Mesodermal cell (in vitro differentiated cells): ENCODE measurements around the gene FCN2.

Experiments used
- H3K27ac ChIP-seq: 2 replicates; pipeline ENCODE4 v1.7.0; 2013; ENCODE audit warnings: mild to moderate bottlenecking, low read depth, low read length, moderate library complexity; ENCODE audit not compliant: severe bottlenecking
- H3K36me3 ChIP-seq: 2 replicates; pipeline ENCODE4 v1.7.1; 2013; ENCODE audit warnings: mild to moderate bottlenecking, low read length, moderate library complexity; ENCODE audit not compliant: control insufficient read depth, insufficient read depth
- H3K4me1 ChIP-seq: one replicate; pipeline ENCODE4 v1.7.1; 2013; ENCODE audit warnings: mild to moderate bottlenecking, low read length; ENCODE audit not compliant: insufficient read depth, control insufficient read depth, poor library complexity, severe bottlenecking
- H3K4me3 ChIP-seq: 2 replicates; pipeline ENCODE4 v1.7.0; 2013; ENCODE audit warnings: low read length, control low read depth, mild to moderate bottlenecking; ENCODE audit not compliant: insufficient read depth, poor library complexity, severe bottlenecking; ENCODE audit errors: extremely low read depth
- H3K9me3 ChIP-seq: 2 replicates; pipeline ENCODE4 v1.7.1; 2013; ENCODE audit warnings: mild to moderate bottlenecking, low read length, moderate library complexity; ENCODE audit not compliant: control insufficient read depth
- WGBS, 2 experiments: methylation state at CpG; one replicate each; pipeline ENCODE4 v1.1.5; 2013; ENCODE audit warnings: missing lambda C conversion rate in 2 of 2; ENCODE audit not compliant: insufficient coverage in 2 of 2; 5-methylcytosine and 5-hydroxymethylcytosine counted together

The FCN2 gene

DNA sequence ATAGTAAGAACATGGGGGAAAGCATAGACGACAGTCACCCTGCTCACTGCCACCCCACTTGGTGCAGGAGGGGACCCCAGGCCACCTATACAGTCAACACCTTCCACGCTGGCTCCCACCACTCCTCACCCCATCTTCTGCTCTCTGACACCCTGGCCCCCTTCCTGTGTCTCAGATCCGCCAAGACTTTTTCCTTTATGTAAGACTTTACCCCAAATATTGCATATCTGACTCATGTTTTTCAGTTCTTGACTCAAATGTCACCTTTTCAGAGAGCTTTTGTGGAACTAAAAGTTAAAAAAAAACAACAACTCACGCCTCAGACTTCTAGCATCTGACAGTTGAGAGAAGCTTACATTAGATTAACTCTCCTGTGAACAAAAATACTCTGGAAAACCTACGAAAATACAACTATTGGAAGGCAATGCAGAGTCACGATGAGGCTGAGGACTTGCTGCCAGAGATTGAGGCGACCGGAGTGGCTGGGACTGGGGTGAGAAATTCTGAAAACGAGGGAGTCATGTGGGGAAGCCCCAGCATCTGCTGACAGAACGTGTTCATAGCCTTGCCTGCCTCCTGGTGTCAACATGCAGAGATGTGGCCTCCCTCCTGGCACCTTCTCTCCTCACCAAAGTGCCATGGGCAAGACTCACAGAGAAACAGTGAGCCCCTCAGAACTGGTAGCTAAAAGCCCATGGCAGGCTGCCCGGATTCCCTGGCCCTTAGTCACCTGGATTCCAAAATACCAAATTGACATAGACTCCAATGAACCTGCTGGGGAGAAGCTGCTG, 22.4 kb upstream of the FCN2 start:
- WGBS, 2 experiments = 75 to 86% methylated on average over 10 of the region's 11 CpGs
- Histone ChIP-seq H3K4me3 (no peak overlapping the region), H3K4me1 (no peaks in the 10 kb centered on the region), H3K27ac (no peak overlapping the region), H3K9me3 (no peaks in the 10 kb centered on the region), H3K36me3 (no peaks in the 10 kb centered on the region)

DNA sequence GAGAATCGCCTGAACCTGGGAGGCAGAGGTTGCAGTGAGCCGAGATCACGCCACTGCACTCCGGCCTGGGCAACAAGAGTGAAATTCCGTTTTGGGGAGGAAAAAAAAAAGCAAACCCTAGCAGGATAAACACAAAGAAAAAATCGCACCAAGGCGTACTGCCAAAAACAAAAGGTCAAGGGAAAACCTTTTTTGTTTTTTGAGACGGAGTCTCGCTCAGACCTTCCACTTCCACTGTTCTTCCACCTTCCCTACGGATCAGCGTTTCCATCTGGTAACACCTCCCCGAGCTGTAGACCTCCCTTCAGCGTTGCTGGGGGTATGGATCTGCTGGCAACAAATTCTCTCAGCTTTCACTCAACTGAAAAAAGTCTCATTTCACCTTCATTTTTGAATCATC, 20.1 kb upstream of the FCN2 start:
- H3K36me3 ChIP-seq = no peaks in the 10 kb centered on the region
- WGBS, 2 experiments = 90 to 95% methylated on average over 11 to 13 of the region's 13 CpGs
- no peak overlapping the region for H3K4me3 ChIP-seq
- H3K9me3 ChIP-seq = no peaks in the 10 kb centered on the region
- H3K27ac ChIP-seq = no peak overlapping the region
- H3K4me1 ChIP-seq = no peaks in the 10 kb centered on the region

GRCh38 chr9:134861595-134862334, 18.8 kb upstream of the FCN2 start:
- Histone ChIP-seq H3K9me3 (no peaks in the 10 kb centered on the region), H3K36me3 (no peaks in the 10 kb centered on the region), H3K4me3 (no peak overlapping the region), H3K27ac (no peak overlapping the region), H3K4me1 (no peaks in the 10 kb centered on the region)
- WGBS, 2 experiments = 91 to 97% methylated on average over 5 to 11 of the region's 17 CpGs

GRCh38 chr9:134863306-134863902, 17.2 kb upstream of the FCN2 start:
- no peaks in the 10 kb centered on the region for H3K9me3 ChIP-seq
- no peaks in the 10 kb centered on the region for H3K36me3 ChIP-seq
- H3K4me3 ChIP-seq = no peak overlapping the region
- WGBS, 2 experiments = 90 to 94% methylated on average over 13 to 16 of the region's 16 CpGs
- no peaks in the 10 kb centered on the region for H3K4me1 ChIP-seq
- no peak overlapping the region for H3K27ac ChIP-seq

DNA sequence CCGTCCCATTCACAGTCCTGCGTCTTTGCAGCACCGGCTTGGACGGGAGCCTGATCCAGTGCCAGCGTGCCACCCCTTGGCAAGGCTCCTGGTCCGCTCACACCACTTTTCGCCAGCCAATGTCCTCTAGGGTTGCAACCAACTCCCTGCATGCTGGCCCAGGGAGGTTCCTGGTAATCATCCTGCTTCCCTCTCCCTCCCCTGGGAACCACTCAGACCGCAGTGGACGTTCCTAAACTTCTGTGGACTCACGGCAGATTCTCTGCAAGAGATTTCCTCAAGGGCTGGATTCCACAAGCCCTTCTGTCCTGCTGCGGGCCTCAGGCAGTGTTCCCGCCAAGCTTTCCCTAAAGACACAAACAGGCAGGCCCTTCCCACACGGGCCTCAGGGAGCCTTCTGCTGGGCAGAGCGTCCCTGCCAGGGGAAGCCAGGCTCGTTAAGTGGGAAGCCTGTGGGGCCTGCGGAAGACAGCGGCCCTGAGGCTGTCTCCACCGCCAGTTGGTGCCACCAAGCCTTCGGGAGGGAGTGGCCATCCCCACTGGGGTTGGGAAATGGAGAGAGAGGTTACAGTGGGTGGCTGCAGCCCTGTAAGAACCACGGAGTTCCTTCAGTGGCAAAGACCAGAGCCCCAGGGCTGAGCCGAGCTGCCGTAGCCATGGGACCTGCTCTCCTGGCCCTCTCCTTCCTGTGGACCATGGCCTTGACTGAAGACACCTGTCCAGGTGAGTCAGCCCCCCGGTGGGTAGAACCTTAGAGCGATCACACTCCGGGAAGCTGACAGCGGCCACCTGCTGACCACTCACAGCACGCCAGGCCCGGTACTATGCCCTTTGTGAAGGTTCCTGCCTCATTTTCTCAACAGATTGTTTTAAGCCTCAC, 16.4 kb upstream of the FCN2 start:
- Histone ChIP-seq H3K4me1 (no peaks in the 10 kb centered on the region), H3K36me3 (no peaks in the 10 kb centered on the region), H3K27ac (no peak overlapping the region), H3K4me3 (no peak overlapping the region), H3K9me3 (no peaks in the 10 kb centered on the region)
- 89 to 91% methylated on average over 24 to 28 of the region's 28 CpGs for WGBS, 2 experiments

DNA sequence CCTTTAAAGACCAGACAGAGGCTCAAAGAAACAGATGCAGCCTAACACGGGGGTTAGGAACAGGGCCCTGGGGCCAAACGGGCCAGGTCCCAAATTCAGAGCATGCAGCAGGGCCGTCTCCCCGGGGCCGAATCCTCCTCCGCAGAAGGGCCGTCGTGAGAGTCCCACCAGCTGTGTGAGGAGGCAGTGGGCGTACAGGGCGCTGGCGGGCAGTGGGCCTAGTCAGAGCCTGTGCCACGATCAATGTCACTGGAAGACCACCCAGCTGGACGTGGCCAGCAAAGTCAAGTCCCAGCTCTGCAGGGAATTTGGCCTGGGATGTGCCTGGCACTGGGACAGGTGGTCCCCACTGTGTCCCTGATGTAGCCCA, 15.8 kb upstream of the FCN2 start:
- Histone ChIP-seq H3K36me3 (no peaks in the 10 kb centered on the region), H3K4me3 (no peak overlapping the region), H3K4me1 (no peaks in the 10 kb centered on the region), H3K27ac (no peak overlapping the region), H3K9me3 (no peaks in the 10 kb centered on the region)
- 92 to 96% methylated on average over 12 to 13 of the region's 13 CpGs for WGBS, 2 experiments

GRCh38 chr9:134867917-134868750, 12.5 kb upstream of the FCN2 start:
- Histone ChIP-seq H3K36me3 (no peaks in the 10 kb centered on the region), H3K4me3 (no peak overlapping the region), H3K27ac (no peak overlapping the region), H3K4me1 (no peaks in the 10 kb centered on the region), H3K9me3 (no peaks in the 10 kb centered on the region)
- WGBS, 2 experiments = 94 to 96% methylated on average over 19 to 22 of the region's 22 CpGs

- H3K36me3 ChIP-seq = no peaks in the 10 kb centered on the region
- no peaks in the 10 kb centered on the region for H3K9me3 ChIP-seq
- WGBS, 2 experiments = 90 to 93% methylated on average over 23 to 24 of the region's 25 CpGs
- H3K27ac ChIP-seq = no peak overlapping the region
- H3K4me3 ChIP-seq = no peak overlapping the region
- H3K4me1 ChIP-seq = no peaks in the 10 kb centered on the region
These were observed 11.7 kb upstream of the FCN2 start for GRCh38 chr9:134868751-134869553.

- Histone ChIP-seq H3K36me3 (no peaks in the 10 kb centered on the region), H3K4me3 (no peak overlapping the region), H3K27ac (no peak overlapping the region), H3K4me1 (no peaks in the 10 kb centered on the region), H3K9me3 (no peaks in the 10 kb centered on the region)
- WGBS, 2 experiments = 86 to 90% methylated on average over 15 of the region's 17 CpGs
These were observed 10.9 kb upstream of the FCN2 start for GRCh38 chr9:134869554-134870300.
